Astrocyte (in vitro differentiated cells and primary cell): ENCODE data around the gene AUTS2. TPM values are rescaled to one million over a fixed set of nuclear protein-coding genes. Genes with fewer than 3 reads are reported as not detected.

Experiments
- DNase-seq: peaks from one replicate; pipeline ENCODE4 v3.0.0-alpha.2; 2010; ENCODE audit warnings: low read depth
- FAIRE-seq: peaks from 2 replicates; lab custom pipeline; 2011; peaks lifted over from hg19 to GRCh38; lab: Jason Lieb, UNC
- H2AFZ ChIP-seq: 2 replicates; pipeline ENCODE4 v1.6.0; 2012; ENCODE audit warnings: low read depth, low read length, inconsistent platforms
- H3K27ac ChIP-seq: 2 replicates; pipeline ENCODE4 v1.5.1; 2011; ENCODE audit warnings: low read depth, low read length, inconsistent platforms
- H3K27me3 ChIP-seq: 2 replicates; pipeline ENCODE4 v1.6.0; 2011; ENCODE audit warnings: low read length, inconsistent platforms; ENCODE audit not compliant: insufficient read depth
- H3K36me3 ChIP-seq: 2 replicates; pipeline ENCODE4 v1.5.1; 2011; ENCODE audit warnings: low read length, inconsistent platforms; ENCODE audit not compliant: insufficient read depth
- H3K4me1 ChIP-seq: 2 replicates; pipeline ENCODE4 v1.5.1; 2011; ENCODE audit warnings: low read length, inconsistent platforms; ENCODE audit not compliant: insufficient read depth
- H3K4me2 ChIP-seq: 2 replicates; pipeline ENCODE4 v1.6.0; 2012; ENCODE audit warnings: low read length, inconsistent platforms
- H3K4me3 ChIP-seq: 2 replicates; pipeline ENCODE4 v1.5.1; 2011; ENCODE audit warnings: low read depth, mild to moderate bottlenecking, low read length, inconsistent platforms; ENCODE audit not compliant: insufficient read depth
- H3K79me2 ChIP-seq: 2 replicates; pipeline ENCODE4 v1.6.0; 2012; ENCODE audit warnings: mild to moderate bottlenecking, low read length, inconsistent platforms; ENCODE audit not compliant: insufficient read depth
- H3K9ac ChIP-seq: 2 replicates; pipeline ENCODE4 v1.6.0; 2012; ENCODE audit warnings: mild to moderate bottlenecking, low read length, inconsistent platforms
- H3K9me3 ChIP-seq: 2 replicates; pipeline ENCODE4 v1.5.1; 2012; ENCODE audit warnings: low read depth, mild to moderate bottlenecking, low read length, inconsistent platforms; ENCODE audit not compliant: insufficient read depth
- H4K20me1 ChIP-seq: 2 replicates; pipeline ENCODE4 v1.6.0; 2012; ENCODE audit warnings: low read length, inconsistent platforms; ENCODE audit not compliant: insufficient read depth
- H3K27ac Mint-ChIP-seq: one replicate; pipeline ENCODE4 v1.8.0; 2021; ENCODE audit warnings: mild to moderate bottlenecking, mixed read lengths; ENCODE audit not compliant: unreplicated experiment
- H3K27me3 Mint-ChIP-seq: one replicate; pipeline ENCODE4 v1.8.0; 2021; ENCODE audit warnings: low read depth, mixed read lengths; ENCODE audit not compliant: unreplicated experiment
- H3K36me3 Mint-ChIP-seq: one replicate; pipeline ENCODE4 v1.8.0; 2021; ENCODE audit warnings: low read depth, mixed read lengths; ENCODE audit not compliant: unreplicated experiment
- H3K4me1 Mint-ChIP-seq: one replicate; pipeline ENCODE4 v1.8.0; 2021; ENCODE audit warnings: low read depth, mixed read lengths; ENCODE audit not compliant: unreplicated experiment
- H3K4me3 Mint-ChIP-seq: one replicate; pipeline ENCODE4 v1.8.0; 2021; ENCODE audit warnings: mild to moderate bottlenecking, moderate library complexity, mixed read lengths; ENCODE audit not compliant: unreplicated experiment
- H3K9me3 Mint-ChIP-seq: one replicate; pipeline ENCODE4 v1.8.0; 2021; ENCODE audit warnings: mild to moderate bottlenecking, mixed read lengths; ENCODE audit not compliant: unreplicated experiment
- EZH2 ChIP-seq: IDR thresholded peaks from 2 replicates; pipeline ENCODE4 v1.6.1; 2012; ENCODE audit warnings: mild to moderate bottlenecking, low read length, inconsistent platforms; ENCODE audit not compliant: insufficient read depth
- total RNA-seq: library from RNA; stranded (reverse); gene quantifications from 2 replicates; pipeline ENCODE4 v1.2.1, GENCODE V29; 2021
- TF ChIP-seq, protein P1 (sequence below): IDR thresholded peaks from 2 replicates; pipeline ENCODE4 v1.5.1; 2011; ENCODE audit warnings: low read depth, mild to moderate bottlenecking, inconsistent platforms, low read length, moderate library complexity; ENCODE audit not compliant: insufficient read depth

The AUTS2 gene
- total RNA-seq, 1 donor from 2014 or later, result 73.2 TPM

DNA sequence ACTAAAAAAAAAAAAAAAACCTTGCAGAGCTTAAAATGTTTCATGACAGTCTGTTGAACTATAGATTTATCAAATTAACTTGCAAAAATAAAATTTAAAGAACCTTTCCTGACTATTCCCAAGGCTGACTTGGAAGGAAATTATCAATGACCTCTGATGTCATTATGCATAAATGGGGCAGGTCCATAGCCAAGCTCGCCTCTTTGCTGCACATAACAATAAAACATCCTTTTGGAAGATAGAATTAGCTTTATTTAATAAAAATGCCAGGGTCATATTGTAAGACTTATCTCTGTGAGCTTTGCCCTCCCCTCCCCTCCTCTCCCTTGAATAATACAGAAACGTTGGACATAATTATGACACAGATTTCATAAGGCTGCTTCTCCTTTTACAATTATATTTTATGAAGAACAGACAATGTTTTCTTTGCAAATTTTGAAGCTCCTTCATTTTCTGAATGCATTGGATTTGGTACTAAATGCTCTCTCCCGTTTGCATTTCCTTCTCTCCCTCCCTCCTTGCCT, 444.8 kb downstream of the AUTS2 start:
- Mint-ChIP-seq H3K9me3 (no peaks in the 10 kb centered on the region), H3K4me1 (peaks cover 18% of the 10 kb centered on the region)
- no peak for FAIRE-seq

DNA sequence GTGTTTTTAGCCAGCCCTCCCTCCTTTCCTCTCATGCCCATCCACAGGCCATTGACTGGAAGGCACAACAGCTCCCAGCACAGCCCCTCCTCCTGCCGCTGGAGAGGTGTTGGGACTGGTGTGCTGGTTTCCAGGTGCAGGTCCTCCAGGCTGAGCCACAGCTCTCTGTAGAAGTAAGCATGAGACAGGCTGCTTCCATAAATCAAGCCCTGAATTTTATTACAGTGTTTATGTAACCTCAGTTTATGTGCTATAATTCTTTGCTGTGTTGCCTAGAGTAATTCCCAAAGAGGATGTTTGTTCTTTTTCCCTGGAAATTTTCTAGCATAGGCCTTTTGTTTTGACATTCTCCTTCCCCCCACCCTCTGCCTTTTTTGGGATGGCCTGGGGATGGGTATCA, 445.8 kb downstream of the AUTS2 start:
- no peaks in the 10 kb centered on the region for H3K36me3 ChIP-seq
- no peak for FAIRE-seq
- H2AFZ ChIP-seq, result no peak overlapping the region
- H3K9ac ChIP-seq, result no peak overlapping the region
- no peak overlapping the region for H3K4me3 ChIP-seq
- H3K36me3 Mint-ChIP-seq, result no peaks in the 10 kb centered on the region
- no peaks in the 10 kb centered on the region for H3K27me3 ChIP-seq
- H3K4me3 Mint-ChIP-seq, result no peak overlapping the region
- H3K27ac Mint-ChIP-seq, result no peak overlapping the region
- no peaks in the 10 kb centered on the region for H3K9me3 Mint-ChIP-seq
- DNase-seq, result no peak
- H3K27me3 Mint-ChIP-seq, result no peaks in the 10 kb centered on the region
- H3K79me2 ChIP-seq, result no peaks in the 10 kb centered on the region
- no peak for TF ChIP-seq EZH2
- TF ChIP-seq, protein P1, sequence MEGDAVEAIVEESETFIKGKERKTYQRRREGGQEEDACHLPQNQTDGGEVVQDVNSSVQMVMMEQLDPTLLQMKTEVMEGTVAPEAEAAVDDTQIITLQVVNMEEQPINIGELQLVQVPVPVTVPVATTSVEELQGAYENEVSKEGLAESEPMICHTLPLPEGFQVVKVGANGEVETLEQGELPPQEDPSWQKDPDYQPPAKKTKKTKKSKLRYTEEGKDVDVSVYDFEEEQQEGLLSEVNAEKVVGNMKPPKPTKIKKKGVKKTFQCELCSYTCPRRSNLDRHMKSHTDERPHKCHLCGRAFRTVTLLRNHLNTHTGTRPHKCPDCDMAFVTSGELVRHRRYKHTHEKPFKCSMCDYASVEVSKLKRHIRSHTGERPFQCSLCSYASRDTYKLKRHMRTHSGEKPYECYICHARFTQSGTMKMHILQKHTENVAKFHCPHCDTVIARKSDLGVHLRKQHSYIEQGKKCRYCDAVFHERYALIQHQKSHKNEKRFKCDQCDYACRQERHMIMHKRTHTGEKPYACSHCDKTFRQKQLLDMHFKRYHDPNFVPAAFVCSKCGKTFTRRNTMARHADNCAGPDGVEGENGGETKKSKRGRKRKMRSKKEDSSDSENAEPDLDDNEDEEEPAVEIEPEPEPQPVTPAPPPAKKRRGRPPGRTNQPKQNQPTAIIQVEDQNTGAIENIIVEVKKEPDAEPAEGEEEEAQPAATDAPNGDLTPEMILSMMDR, result no peak
- no peak overlapping the region for H3K4me2 ChIP-seq
- no peaks in the 10 kb centered on the region for H3K9me3 ChIP-seq
- H4K20me1 ChIP-seq, result no peaks in the 10 kb centered on the region
- H3K27ac ChIP-seq, result no peak overlapping the region
- no peaks in the 10 kb centered on the region for H3K4me1 ChIP-seq
- H3K4me1 Mint-ChIP-seq, result peaks cover 19% of the 10 kb centered on the region

More for the DNA sequence above, 444.8 kb downstream of the AUTS2 start:
- Histone ChIP-seq H3K4me2 (no peak overlapping the region), H4K20me1 (no peaks in the 10 kb centered on the region), H3K27ac (no peak overlapping the region), H2AFZ (no peak overlapping the region), H3K4me1 (no peaks in the 10 kb centered on the region), H3K27me3 (no peaks in the 10 kb centered on the region), H3K9me3 (no peaks in the 10 kb centered on the region), H3K9ac (no peak overlapping the region), H3K4me3 (no peak overlapping the region), H3K36me3 (no peaks in the 10 kb centered on the region), H3K79me2 (no peaks in the 10 kb centered on the region)
- no peaks in the 10 kb centered on the region for H3K27me3 Mint-ChIP-seq
- H3K36me3 Mint-ChIP-seq, result no peaks in the 10 kb centered on the region
- no peak for DNase-seq
- TF ChIP-seq, protein P1, result no peak
- no peak overlapping the region for H3K4me3 Mint-ChIP-seq
- H3K27ac Mint-ChIP-seq, result no peak overlapping the region

DNA sequence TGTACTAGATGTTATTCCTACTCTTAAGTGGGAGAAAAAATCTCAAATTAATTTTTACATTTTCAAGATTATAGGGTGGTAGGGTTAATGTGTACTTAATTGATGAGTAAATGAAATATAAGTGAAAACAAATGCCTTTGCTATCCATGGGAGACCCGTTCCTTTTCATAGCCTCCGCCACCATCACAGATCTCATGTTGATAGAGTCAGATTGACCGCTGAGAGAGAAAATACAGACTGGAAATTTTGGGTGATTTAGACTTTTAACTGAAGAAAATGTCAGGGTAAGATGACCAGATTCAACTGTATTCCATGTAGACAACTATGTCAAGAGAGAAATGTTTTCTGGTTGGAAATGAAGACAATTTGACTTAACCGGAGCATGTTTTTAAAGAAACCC, 446.2 kb downstream of the AUTS2 start:
- FAIRE-seq (no peak), DNase-seq (no peak)
- H3K27ac ChIP-seq, result no peak overlapping the region
- no peaks in the 10 kb centered on the region for H3K9me3 Mint-ChIP-seq
- no peak overlapping the region for H3K4me3 Mint-ChIP-seq
- H3K27me3 Mint-ChIP-seq, result no peaks in the 10 kb centered on the region
- H3K4me3 ChIP-seq, result no peak overlapping the region
- H3K36me3 ChIP-seq, result no peaks in the 10 kb centered on the region
- no peaks in the 10 kb centered on the region for H3K79me2 ChIP-seq
- no peaks in the 10 kb centered on the region for H3K36me3 Mint-ChIP-seq
- H3K9ac ChIP-seq, result no peak overlapping the region
- no peak overlapping the region for H3K4me2 ChIP-seq
- TF ChIP-seq, protein P1, result no peak
- no peak for TF ChIP-seq EZH2
- H3K27me3 ChIP-seq, result no peaks in the 10 kb centered on the region
- no peaks in the 10 kb centered on the region for H4K20me1 ChIP-seq
- no peak overlapping the region for H3K27ac Mint-ChIP-seq
- H2AFZ ChIP-seq, result no peak overlapping the region
- peaks cover 19% of the 10 kb centered on the region for H3K4me1 Mint-ChIP-seq
- H3K9me3 ChIP-seq, result no peaks in the 10 kb centered on the region
- H3K4me1 ChIP-seq, result no peaks in the 10 kb centered on the region
